Measurements from ENCODE around the gene CCNYL1.
A peak's percentile ranks its signal among the peaks of the same experiment; 100 is the strongest.

CCNYL1 gene

GRCh38 chr2:207772081-207772843 lies 60.8 kb downstream of the CCNYL1 start:
- H3K9me3 Mint-ChIP-seq: no peaks in the 10 kb centered on the region
- peaks cover 60% of the 10 kb centered on the region for H3K27me3 Mint-ChIP-seq (ENCODE audit: low read depth)
- peaks cover 1% of the 10 kb centered on the region for H3K36me3 Mint-ChIP-seq (ENCODE audit: low read depth)
- H3K4me3 Mint-ChIP-seq: peak overlapping the region in 2 of 3 experiments; percentile 36 to 49
- H3K4me1 Mint-ChIP-seq: peaks cover 7% of the 10 kb centered on the region
- no peak overlapping the region for H3K27ac Mint-ChIP-seq
- no peak for TF ChIP-seq CTCF (IDR thresholded peaks at IDR 0.05; ENCODE audit: unreplicated experiment in 3 of 3)

- Mint-ChIP-seq H3K4me1 (peaks cover 7% of the 10 kb centered on the region), H3K27ac (no peak overlapping the region)
- TF ChIP-seq CTCF (IDR thresholded peaks at IDR 0.05; ENCODE audit: unreplicated experiment in 3 of 3): no peak
Observed at GRCh38 chr2:207772844-207773205, 61.4 kb downstream of the CCNYL1 start.

GRCh38 chr2:207775473-207775872 lies 64.0 kb downstream of the CCNYL1 start:
- H3K27ac Mint-ChIP-seq: no peak overlapping the region
- peaks cover 39% of the 10 kb centered on the region for H3K27me3 Mint-ChIP-seq (ENCODE audit: low read depth)
- no peaks in the 10 kb centered on the region for H3K36me3 Mint-ChIP-seq (ENCODE audit: low read depth)
- no peak for TF ChIP-seq CTCF (IDR thresholded peaks at IDR 0.05; ENCODE audit: unreplicated experiment in 3 of 3)
- H3K4me1 Mint-ChIP-seq: peaks cover 3% of the 10 kb centered on the region
- H3K9me3 Mint-ChIP-seq: no peaks in the 10 kb centered on the region
- no peak overlapping the region for H3K4me3 Mint-ChIP-seq

More at GRCh38 chr2:207772844-207773205, 61.4 kb downstream of the CCNYL1 start:
- peaks cover 54% of the 10 kb centered on the region for H3K27me3 Mint-ChIP-seq (ENCODE audit: low read depth)
- peak overlapping the region in 1 of 3 experiments; percentile 9 for H3K4me3 Mint-ChIP-seq
- H3K36me3 Mint-ChIP-seq (ENCODE audit: low read depth): no peaks in the 10 kb centered on the region
- H3K9me3 Mint-ChIP-seq: no peaks in the 10 kb centered on the region

- no peak overlapping the region for H3K4me3 Mint-ChIP-seq
- H3K9me3 Mint-ChIP-seq: no peaks in the 10 kb centered on the region
- peaks cover 32% of the 10 kb centered on the region for H3K27me3 Mint-ChIP-seq (ENCODE audit: low read depth)
- no peaks in the 10 kb centered on the region for H3K36me3 Mint-ChIP-seq (ENCODE audit: low read depth)
- TF ChIP-seq CTCF (IDR thresholded peaks at IDR 0.05; ENCODE audit: unreplicated experiment in 3 of 3): no peak
- H3K4me1 Mint-ChIP-seq: no peaks in the 10 kb centered on the region
- no peak overlapping the region for H3K27ac Mint-ChIP-seq
Observed at GRCh38 chr2:207777124-207777523, 65.7 kb downstream of the CCNYL1 start.

- Mint-ChIP-seq H3K27me3 (ENCODE audit: low read depth) (peaks cover 24% of the 10 kb centered on the region), H3K4me3 (no peak overlapping the region), H3K4me1 (no peaks in the 10 kb centered on the region), H3K9me3 (no peaks in the 10 kb centered on the region), H3K36me3 (ENCODE audit: low read depth) (no peaks in the 10 kb centered on the region), H3K27ac (no peak overlapping the region)
- no peak for TF ChIP-seq CTCF (IDR thresholded peaks at IDR 0.05; ENCODE audit: unreplicated experiment in 3 of 3)
Observed at GRCh38 chr2:207778298-207778882, 67.0 kb downstream of the CCNYL1 start.

GRCh38 chr2:207779523-207779922 lies 68.1 kb downstream of the CCNYL1 start:
- H3K4me1 Mint-ChIP-seq: no peaks in the 10 kb centered on the region
- no peaks in the 10 kb centered on the region for H3K36me3 Mint-ChIP-seq (ENCODE audit: low read depth)
- no peak overlapping the region for H3K27ac Mint-ChIP-seq
- no peaks in the 10 kb centered on the region for H3K9me3 Mint-ChIP-seq
- H3K27me3 Mint-ChIP-seq (ENCODE audit: low read depth): peaks cover 21% of the 10 kb centered on the region
- no peak overlapping the region for H3K4me3 Mint-ChIP-seq
- no peak for TF ChIP-seq CTCF (IDR thresholded peaks at IDR 0.05; ENCODE audit: unreplicated experiment in 3 of 3)
